ENCODE results near the gene WAPL. TPM values are rescaled to one million over a fixed set of nuclear protein-coding genes. Genes with fewer than 3 reads are reported as not detected.

Gene WAPL
- total RNA-seq, 2 donors from 2014 or later: 24.1 to 38.9 TPM

GRCh38 chr10:86506499-86506898, 15.1 kb downstream of the WAPL start:
- DNase-seq: no peak
- 69 to 74% methylated on average over 4 of the region's 4 CpGs for WGBS, 2 donors
- H3K4me3 ChIP-seq: no peak overlapping the region
- no peak overlapping the region for H3K27ac ChIP-seq
- H3K36me3 ChIP-seq (replicated peaks in 1 of 2; ENCODE audit: insufficient read depth in 1 of 2, low read depth in 2 of 2): peaks cover 0 to 4% of the 10 kb centered on the region in 2 donors
- ATAC-seq: no peak
- no peaks in the 10 kb centered on the region for H3K27me3 ChIP-seq
- no peaks in the 10 kb centered on the region for H3K9me3 ChIP-seq
- intact Hi-C loops (cut with DNase I): no loop called here
- peaks cover 18% of the 10 kb centered on the region for H3K4me1 ChIP-seq
- TF ChIP-seq, protein P1, sequence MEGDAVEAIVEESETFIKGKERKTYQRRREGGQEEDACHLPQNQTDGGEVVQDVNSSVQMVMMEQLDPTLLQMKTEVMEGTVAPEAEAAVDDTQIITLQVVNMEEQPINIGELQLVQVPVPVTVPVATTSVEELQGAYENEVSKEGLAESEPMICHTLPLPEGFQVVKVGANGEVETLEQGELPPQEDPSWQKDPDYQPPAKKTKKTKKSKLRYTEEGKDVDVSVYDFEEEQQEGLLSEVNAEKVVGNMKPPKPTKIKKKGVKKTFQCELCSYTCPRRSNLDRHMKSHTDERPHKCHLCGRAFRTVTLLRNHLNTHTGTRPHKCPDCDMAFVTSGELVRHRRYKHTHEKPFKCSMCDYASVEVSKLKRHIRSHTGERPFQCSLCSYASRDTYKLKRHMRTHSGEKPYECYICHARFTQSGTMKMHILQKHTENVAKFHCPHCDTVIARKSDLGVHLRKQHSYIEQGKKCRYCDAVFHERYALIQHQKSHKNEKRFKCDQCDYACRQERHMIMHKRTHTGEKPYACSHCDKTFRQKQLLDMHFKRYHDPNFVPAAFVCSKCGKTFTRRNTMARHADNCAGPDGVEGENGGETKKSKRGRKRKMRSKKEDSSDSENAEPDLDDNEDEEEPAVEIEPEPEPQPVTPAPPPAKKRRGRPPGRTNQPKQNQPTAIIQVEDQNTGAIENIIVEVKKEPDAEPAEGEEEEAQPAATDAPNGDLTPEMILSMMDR (IDR thresholded peaks at IDR 0.05): no peak
- no peak for TF ChIP-seq POLR2A (IDR thresholded peaks at IDR 0.05)

DNA sequence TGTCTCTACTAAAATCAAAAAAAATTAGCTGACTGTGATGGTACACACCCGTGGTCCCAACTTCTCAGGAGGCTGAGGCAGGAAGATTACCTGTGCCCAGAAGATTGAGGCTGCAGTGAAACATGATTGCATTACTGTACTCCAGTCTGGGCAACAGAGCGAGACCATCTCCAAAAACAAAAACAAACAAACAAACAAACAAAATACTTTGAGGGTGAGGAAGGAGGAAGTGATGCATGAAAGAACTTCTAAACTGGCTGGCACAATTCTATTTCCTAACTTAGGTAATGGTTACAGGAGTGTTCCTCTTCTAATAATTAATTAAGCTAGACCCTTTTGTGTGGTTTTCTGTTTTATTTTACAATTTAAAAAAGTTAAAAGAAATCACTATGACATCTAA, 15.5 kb downstream of the WAPL start:
- H3K36me3 ChIP-seq (replicated peaks in 1 of 2; ENCODE audit: insufficient read depth in 1 of 2, low read depth in 2 of 2): peaks cover 0 to 4% of the 10 kb centered on the region in 2 donors
- TF ChIP-seq POLR2A (IDR thresholded peaks at IDR 0.05): no peak

GRCh38 chr10:86504510-86504909, 17.1 kb downstream of the WAPL start:
- DNase-seq (no peak), ATAC-seq (no peak)
- no peak overlapping the region for H3K27ac ChIP-seq
- no peaks in the 10 kb centered on the region for H3K27me3 ChIP-seq
- TF ChIP-seq POLR2A (IDR thresholded peaks at IDR 0.05): no peak
- TF ChIP-seq, protein P1 (IDR thresholded peaks at IDR 0.05): no peak
- 93 to 94% methylated on average over 10 of the region's 10 CpGs for WGBS, 2 donors
- no peak overlapping the region for H3K4me3 ChIP-seq
- no peaks in the 10 kb centered on the region for H3K9me3 ChIP-seq
- intact Hi-C loops (cut with DNase I): no loop called here
- peaks cover 30% of the 10 kb centered on the region for H3K4me1 ChIP-seq
- peaks cover 0 to 4% of the 10 kb centered on the region in 2 donors for H3K36me3 ChIP-seq (replicated peaks in 1 of 2; ENCODE audit: insufficient read depth in 1 of 2, low read depth in 2 of 2)

More for the DNA sequence above, 15.5 kb downstream of the WAPL start:
- WGBS, 2 donors: 75% methylated on average over 2 of the region's 2 CpGs
- H3K4me3 ChIP-seq: no peak overlapping the region
- no peak overlapping the region for H3K27ac ChIP-seq
- ATAC-seq: no peak
- H3K4me1 ChIP-seq: peaks cover 22% of the 10 kb centered on the region
- DNase-seq: no peak
- no peaks in the 10 kb centered on the region for H3K9me3 ChIP-seq
- intact Hi-C loops (cut with DNase I): no loop called here
- no peaks in the 10 kb centered on the region for H3K27me3 ChIP-seq

DNA sequence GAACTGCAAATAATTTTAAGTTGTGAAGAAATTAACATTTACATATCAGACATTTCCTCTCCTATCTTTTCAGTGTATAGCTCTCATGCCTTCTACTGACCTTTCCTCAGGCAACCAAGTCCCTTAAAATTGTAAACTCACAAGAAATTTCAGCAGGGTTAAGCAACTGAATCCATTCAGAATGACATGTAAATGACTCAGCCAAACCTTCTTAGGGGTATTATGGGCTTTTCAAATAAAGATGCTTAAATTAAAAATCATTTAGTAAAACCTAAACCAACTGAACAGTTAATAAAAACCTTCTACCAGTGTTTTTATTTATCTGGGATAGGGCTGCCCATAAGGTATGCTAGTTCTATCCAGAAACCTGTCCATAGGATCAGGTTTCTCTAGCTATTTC, 20.7 kb downstream of the WAPL start:
- Histone ChIP-seq H3K9me3 (no peaks in the 10 kb centered on the region), H3K4me1 (peaks cover 37% of the 10 kb centered on the region), H3K27me3 (no peaks in the 10 kb centered on the region), H3K36me3 (replicated peaks in 1 of 2; ENCODE audit: insufficient read depth in 1 of 2, low read depth in 2 of 2) (peaks cover 0 to 4% of the 10 kb centered on the region in 2 donors), H3K4me3 (no peak overlapping the region), H3K27ac (no peak overlapping the region)
- DNase-seq (no peak), ATAC-seq (no peak)
- TF ChIP-seq POLR2A (IDR thresholded peaks at IDR 0.05): no peak
- TF ChIP-seq, protein P1 (IDR thresholded peaks at IDR 0.05): no peak
- intact Hi-C loops (cut with DNase I): no loop called here

GRCh38 chr10:86498598-86498997, 23.0 kb downstream of the WAPL start:
- DNase-seq (no peak), ATAC-seq (no peak)

More at GRCh38 chr10:86498598-86498997, 23.0 kb downstream of the WAPL start:
- peak overlapping the region in 1 of 4 donors; percentile 26 for H3K27ac ChIP-seq
- peaks cover 37% of the 10 kb centered on the region for H3K4me1 ChIP-seq
- TF ChIP-seq, protein P1 (IDR thresholded peaks at IDR 0.05): no peak
- no peak for TF ChIP-seq POLR2A (IDR thresholded peaks at IDR 0.05)
- H3K9me3 ChIP-seq: no peaks in the 10 kb centered on the region
- intact Hi-C loops (cut with DNase I): no loop called here
- WGBS, 2 donors: 80 to 82% methylated on average over 1 of the region's 1 CpG
- no peak overlapping the region for H3K4me3 ChIP-seq
- peaks cover 0 to 4% of the 10 kb centered on the region in 2 donors for H3K36me3 ChIP-seq (replicated peaks in 1 of 2; ENCODE audit: insufficient read depth in 1 of 2, low read depth in 2 of 2)
- H3K27me3 ChIP-seq: no peaks in the 10 kb centered on the region
